Myocyte (in vitro differentiated cells): ENCODE results near the gene ARHGEF37. TPM values are rescaled to one million over a fixed set of nuclear protein-coding genes. Genes with fewer than 3 reads are reported as not detected.
"Not testable (repeated sequence)": the region's sequence is repeated elsewhere in the genome, so short reads cannot be mapped to it uniquely, and the experiment has no call there.

Source experiments
- DNase-seq: peaks from one replicate; pipeline ENCODE4 v3.0.0-alpha.2; 2012; ENCODE audit warnings: low read depth
- total RNA-seq: library from RNA; depleted of rRNA; stranded (reverse); fragments of >200 nt; gene quantifications from 2 replicates; pipeline ENCODE4 v1.2.3, GENCODE V29; 2014

ARHGEF37 gene
- total RNA-seq, 1 donor from 2014 or later: 8.3 TPM

DNA sequence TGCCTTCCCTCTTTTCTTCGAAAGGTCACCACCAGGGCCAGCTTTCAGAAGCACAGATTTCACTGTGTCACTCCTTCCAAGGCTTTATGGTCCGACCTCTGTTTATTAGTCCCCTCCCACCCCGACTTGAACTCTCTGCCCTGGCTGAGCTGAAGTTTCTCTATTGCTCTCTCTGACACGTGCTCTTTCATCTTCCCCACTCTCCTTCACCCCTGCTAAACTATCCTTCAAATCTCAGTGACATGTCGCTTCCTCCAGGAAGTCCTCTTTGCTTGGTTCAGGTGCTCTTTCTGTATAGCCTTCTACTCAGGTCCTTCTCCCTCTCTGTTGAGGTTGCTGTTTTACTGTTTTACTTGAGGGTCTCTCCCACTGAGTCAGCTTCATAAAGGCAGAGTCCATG lies 64.4 kb downstream of the ARHGEF37 start:
- no peak for DNase-seq

DNA sequence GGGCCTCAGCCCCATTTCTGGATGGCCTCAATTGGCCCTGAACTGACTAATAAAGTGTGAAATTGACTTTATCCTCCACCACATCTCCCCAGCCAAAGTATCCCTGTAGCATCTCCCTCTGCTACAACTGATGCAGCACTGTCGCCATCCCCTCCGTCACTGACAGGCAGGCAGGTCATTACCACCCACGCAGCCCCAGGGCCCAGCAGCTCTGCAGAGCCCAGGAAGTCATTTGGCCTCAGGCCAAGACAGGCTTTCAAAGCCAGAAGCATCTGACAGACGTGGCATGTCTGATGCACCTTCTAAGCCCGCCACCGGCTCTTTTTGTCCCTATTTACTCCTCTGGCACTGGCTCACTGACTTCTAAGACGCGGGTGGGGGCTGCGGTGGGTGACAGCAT lies 65.3 kb downstream of the ARHGEF37 start:
- no peak for DNase-seq

DNA sequence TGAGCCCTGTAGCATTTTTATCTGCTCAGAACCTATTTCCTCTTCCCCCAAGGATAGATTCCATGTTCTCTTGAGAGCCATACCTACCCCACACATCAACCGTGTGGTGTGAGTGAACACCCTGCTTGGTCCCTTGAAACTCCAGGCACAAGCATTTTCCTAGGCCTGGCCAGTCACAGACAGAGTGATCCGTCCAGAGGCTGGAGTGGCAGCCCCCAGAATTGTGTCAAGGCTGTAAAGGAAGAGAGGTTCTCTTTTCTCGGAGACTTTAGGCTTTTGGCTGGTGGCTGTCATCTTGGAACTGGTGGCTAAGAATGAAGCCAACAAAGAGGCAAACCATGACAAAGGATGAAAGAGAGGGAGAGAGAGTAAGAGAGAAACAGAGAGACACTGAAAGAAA lies 66.0 kb downstream of the ARHGEF37 start:
- DNase-seq: no peak

DNA sequence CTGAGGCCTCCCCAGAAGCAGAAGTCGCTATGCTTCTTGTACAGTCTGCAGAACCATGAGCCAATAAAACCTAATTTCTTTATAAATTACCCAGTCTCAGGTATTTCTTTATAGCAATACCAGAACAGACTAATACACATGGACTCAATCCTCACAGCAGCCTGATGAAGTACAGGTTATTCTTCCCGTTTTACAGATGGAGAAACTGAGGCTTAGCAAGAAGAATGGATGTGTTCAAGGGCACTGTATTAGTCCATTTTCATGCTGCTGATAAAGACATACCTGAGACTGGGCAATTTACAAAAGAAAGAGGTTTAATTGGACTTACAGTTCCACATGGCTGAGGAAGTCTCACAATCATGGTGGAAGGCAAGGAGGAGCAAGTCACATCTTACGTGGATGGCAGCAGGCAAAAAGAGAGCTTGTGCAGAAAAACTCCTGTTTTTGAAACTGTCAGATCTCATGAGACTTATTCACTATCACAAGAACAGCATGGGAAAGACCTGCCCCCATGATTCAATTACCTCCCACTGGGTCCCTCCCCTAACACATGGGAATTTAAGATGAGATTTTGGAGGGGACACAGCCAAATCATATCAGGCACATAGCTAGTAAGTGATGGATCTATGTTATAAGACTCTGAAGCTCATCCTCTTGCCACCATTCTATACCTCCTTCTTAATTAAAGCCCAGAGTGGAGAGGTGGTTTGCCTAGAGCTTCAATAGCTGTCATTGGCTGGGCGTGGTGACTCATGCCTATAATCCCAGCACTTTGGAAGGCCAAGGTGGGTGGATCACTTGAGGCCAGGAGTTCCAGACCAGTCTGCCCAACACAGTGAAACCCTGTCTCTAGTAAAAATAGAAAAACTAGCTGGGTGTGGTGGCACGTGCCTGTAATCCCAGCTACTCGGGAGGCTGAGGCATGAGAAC lies 67.4 kb downstream of the ARHGEF37 start:
- DNase-seq: not testable (repeated sequence)

DNA sequence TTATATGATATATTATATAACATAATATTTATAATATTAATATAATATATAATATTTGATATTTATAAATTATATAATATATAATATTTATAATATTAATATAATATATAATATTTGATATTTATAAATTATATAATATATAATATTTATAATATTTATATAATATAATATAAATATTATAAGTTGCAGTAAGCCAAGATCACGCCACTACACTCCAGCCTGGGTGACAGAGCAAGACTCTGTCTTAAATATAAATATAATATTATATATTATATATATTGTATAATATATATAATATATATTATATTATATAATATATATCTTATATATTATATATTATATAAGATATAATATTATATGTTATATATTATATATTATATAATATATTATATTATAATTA lies 68.4 kb downstream of the ARHGEF37 start:
- DNase-seq: not testable (repeated sequence)

DNA sequence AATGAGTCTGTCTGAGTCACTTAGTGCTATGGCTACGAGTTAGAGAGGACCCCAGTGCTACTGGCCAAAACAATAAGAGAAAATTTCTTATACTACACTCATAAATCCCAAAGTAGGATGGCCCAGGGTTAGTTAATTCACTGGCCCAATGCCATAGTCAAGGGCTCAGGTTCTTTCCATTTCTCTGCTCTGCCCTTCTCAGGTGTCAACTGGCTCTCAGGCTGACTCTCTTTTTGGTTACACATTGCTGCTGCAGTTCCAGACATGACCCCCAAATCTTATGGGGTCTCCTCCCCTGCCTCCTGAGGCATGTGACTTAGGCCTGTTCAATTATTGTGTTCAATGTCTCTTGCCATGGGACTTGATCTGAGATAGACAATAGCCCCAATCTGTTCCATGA lies 70.4 kb downstream of the ARHGEF37 start:
- no peak for DNase-seq

DNA sequence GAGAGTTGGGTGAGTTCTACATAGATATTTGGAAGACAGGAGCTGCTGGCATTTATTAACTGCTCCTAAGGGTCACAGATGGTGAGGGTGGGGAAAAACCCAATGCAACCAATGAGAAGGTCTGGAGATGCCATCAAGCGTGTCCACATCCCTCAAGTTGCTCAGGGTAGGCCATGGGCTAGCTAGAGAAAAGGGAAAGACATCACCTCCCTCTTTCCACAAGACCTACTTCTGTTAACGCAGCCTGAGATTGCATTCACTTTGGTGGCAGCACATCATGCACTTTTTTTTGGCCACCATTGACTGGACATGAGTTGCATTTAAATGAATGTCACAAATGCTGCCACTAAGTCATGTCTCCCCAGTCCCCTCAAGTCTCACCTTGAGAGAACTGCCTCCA lies 71.4 kb downstream of the ARHGEF37 start:
- no peak for DNase-seq

DNA sequence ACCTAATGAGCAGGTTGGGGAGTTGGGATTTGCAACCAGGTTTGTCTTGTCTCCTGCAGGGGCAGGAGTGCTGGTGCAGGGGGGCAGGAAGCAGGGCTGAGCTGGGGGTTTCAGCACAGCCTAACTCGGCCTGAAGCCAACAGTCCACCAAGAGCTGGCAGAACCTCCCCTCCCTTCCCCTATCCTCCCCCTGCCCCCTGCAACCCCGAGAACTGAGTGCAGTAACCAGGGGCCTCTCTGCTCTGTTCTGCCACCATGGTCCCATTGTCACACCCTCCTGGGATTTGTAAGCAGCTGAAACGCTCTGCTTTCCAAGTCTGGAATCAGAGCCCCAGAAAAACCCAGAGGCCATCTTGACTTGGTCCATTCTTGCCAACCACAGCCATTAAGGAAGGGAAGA lies 72.9 kb downstream of the ARHGEF37 start:
- no peak for DNase-seq

DNA sequence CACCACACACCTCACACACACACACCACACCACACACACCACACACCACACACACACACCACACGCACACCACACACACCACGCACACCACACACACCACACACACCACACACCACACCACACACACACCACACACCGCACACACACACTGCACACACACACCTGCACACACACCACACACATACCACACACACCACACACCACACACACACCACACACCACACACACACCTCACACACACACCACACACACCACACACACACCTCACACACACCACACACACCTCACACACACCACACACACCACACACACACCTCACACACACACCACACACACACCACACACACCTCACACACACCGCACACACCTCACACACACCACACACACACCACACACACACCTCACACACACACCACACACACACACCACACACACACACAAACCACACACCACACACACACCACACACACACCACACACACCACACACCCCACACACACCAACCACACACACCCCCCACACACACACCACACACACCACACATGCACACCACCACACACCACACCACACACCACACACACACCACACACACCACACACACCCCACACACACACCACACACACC lies 73.7 kb downstream of the ARHGEF37 start:
- no peak for DNase-seq

DNA sequence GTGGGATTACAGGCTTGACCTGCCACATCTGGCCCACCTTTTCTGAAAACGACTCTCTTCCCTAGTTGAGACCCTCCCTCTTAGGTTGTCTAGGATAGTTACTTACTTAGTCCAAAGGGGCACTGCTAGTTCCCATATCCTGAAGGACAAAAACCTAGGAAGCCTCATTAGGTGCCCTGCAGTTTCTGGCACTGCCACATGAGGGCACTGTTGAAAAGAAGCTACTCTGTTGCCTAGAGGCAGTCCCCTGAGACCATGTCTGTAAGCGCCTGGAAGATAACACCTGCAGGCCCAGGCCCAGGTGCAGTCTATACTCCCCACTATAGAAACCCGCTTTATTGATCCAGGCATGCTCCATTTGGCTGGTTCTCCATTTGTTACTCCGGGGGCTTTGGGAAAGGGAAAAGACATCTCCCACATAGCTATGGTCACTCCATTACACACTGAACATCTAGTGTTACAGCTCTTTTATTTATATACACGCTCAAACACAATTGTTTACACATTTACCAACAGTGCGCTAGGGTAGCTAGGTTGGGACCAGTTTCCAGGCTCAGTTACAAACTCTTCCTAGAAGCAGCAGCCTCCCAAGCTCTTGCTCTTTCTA lies 75.4 kb downstream of the ARHGEF37 start:
- peak; percentile 27 for DNase-seq

DNA sequence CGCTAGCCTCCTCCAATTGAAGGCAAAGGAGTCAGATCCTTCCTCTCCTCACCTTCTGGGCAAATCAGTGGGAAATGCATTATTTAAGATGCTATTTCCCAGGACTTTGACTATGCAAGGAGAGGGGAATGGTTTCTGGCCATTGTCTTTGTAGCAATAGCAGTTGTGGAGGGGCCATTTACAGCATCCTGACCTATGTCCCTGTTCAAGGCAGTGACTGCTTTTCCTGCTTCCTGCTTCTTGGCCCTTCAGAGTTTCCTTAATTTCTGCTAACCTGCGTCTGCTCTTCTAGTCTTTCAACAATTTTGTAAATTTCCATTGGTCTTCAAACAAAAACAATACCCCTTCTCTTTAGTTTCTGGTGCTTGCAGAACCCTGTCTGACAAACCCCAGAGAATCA lies 76.0 kb downstream of the ARHGEF37 start:
- DNase-seq: no peak

DNA sequence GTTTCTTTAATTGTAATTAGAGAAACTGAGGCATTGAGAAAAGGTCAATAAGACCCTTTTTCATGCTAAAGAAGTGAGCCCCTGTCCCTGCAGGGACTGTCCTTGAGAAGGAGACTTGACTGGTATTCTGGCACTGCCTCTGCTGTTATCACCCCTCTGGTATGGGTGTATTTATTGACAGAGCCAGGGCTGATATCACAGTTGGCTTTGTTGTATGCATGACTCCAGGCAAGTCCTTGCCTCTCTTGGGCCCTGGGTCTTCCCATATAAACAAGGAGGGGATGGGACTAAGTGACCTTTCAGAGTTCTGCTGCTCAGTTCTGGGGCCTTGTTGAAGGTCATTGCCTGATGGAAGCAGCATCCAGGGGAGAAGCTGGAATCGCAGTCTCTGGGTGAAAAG lies 77.0 kb downstream of the ARHGEF37 start:
- DNase-seq: no peak

DNA sequence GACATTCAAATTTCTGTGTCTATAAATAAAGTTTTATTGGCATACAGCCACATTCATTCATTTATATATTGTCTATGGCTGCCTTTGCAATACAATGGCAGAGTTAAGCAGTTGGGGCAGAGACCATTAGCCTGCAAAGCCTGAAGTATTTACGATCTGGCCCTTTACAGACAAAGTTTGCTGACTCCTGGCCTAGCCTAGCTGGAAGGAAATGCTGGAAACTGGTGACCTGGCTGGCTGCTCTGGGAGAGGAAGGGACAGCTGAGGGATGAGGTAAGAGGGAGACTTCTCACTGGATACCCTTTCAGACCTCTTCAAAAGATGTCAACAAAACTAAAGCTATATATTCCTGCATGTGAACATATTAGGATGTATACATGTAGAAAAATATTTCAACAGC lies 82.8 kb downstream of the ARHGEF37 start:
- no peak for DNase-seq

DNA sequence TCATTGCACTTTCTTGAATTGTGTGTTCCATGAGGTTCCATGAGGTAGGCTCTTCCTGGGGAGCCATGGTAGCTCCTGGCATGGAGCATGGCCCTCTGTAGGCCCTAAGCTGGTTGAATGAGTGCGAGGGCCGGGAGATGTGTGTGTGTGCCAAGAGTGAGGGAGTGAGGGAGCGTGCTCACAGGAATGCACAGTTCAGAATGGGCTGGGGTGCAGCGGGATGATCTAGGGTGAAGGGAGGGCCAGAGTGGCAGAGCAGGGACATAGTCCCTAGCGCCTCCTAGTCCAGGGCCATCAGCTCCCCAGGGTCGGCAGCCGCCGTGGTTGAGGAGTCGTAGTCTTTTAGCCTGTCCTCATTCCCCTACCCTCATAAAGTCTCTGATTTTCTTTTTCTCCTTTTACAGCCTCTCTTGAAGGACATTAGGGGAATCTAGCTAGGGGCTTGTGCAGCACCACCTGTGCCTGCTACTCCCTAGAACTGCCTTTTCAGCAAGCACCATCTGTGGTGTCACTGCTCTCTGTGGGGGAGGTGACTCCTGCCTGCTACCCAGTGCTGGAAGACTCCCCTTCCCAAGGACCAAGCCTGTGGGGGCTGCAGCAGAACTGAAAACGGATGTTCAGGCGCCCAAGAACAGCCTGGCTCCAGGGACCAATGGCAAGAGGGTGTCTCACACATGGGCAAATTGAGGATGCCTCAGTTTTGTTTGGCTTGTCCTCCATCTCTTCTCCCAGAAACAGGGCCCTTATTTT lies 83.5 kb downstream of the ARHGEF37 start:
- DNase-seq: no peak

DNA sequence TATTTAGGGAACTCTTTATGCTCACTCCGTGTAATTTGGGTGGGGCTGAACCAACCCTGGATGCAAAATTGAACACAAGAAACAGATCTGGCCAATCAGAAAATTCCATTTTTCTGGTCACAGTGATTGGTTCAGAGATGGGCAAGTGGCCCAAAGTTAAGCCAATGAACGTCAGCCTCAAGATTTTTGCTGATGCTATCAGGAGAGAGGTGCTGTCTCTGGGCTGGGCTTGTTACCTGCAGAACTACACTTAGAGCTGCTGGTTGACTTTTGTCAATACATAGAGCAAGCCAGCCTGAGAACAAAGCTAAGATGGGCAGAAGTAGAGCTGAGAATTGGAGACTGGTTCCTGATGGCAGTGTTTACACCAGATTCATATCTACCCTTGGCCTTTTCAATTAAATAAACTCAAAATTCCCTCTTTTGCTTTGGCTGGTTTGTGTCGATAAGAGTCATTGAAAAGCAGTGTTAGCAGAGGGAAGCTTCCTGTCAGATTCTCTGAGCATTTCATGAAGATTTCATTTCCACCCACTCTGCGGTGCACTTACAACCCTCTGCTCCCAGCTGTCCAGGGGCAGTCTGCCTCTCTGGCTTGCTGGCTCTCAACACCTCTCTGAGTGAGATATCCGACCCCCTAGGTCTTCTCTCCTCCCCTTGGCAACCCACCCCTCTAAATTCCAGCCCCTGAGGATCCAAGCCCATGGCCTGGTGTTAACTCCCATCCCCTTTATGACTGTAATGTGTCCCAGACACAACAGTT lies 84.3 kb downstream of the ARHGEF37 start:
- DNase-seq: no peak

DNA sequence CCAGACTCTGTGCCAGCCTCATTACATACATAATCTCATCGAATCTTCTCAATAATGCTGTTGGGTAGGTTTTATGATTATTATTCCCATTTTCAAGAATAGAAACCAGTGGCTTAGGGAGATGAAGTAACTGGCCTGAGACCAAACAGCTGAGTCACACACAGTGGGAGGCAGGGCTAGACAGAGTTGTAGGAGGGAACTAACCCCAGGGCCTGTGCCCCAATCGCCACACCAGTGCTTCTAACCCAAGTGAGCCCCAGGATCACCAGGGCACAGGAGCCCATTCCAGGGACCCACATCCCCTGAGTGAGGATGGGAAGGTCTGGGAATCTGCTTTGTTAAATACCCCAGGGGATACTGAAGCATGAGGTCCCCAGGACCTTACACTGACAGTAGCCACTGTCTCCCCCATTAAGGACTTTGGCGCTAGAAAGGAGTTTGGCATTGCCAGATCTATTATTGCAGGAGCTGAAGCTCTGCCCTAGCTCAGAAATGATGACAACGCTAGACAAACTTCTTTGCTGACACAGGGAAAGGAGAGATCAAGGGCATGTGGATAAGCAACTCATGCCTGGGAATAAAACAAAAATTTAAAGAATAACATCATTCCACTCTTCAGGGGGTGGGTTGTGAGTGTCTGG lies 85.0 kb downstream of the ARHGEF37 start:
- no peak for DNase-seq

DNA sequence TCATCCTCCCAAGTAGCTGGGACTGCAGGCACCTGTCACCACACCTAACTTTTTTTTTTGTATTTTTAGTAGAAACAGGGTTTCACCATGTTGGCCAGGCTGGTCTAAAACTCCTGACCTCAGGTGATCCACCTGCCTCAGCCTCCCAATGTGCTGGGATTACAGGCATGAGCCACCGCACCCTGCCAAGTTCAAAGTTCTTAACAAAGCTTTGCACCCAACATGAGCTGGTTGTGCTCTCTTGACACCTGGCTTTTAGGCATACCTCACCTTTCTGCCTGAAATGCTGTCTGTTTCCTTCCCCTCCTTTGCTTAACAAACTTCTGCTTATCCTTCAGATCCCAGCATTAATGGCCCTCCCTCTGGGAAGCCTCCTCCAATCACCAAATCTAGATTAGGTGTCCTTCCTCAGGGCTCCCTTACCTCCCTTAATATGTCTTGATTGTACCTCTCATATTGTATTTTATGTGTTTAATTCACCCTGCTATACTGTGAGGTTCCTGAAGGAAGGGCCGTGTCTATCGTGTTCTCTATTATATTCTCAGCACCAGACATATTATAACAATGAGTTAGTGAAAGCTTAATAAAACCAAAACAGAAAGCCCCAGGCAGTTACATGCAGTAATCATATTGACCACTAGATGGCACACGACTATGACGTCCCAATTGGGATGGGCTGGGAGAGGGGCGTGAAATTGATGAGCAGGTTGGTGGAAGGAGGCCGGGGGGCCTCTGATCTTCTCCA lies 86.0 kb downstream of the ARHGEF37 start:
- DNase-seq: peak; percentile 32

DNA sequence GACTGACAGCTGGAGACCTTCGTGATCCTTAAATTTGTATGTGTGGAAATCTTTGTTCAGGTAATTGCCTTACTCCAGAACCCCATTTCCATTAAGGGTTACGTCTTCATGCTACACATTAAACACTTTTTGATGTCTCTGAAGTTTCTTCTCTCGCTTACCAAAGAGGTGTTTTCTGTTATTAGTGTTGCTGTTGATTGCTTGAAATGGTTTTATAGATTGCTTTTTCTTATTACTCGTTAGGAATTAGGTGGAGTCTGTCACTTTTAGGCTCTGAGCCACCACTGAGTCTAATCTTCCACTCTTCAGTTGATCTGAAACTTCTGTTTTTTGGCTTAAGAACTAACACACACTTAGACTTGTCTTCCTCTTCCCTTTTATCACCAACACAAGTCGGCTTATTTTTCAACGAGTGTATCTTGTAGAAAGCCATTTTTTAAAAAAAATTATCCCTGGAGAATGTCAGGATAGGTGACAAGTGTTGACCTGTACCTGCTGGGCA lies 86.6 kb downstream of the ARHGEF37 start:
- DNase-seq: no peak

DNA sequence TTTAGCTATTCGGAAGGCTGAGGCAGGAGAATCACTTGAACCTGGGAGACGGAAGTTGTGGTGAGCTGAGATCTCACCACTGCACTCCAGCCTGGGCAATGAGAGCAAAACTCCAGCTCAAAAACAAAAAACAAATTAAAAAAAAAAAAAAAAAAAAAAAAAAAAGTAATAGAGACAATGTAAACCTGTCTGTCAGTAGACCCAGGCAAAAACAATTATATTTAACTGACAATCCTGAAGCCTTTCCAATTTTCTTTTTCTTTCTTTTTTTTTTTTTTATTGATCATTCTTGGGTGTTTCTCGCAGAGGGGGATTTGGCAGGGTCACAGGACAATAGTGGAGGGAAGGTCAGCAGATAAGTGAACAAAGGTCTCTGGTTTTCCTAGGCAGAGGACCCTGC lies 88.0 kb downstream of the ARHGEF37 start:
- DNase-seq: not testable (repeated sequence)
